A172 (cell line): ENCODE data around the gene GNLY. TPM values are rescaled to one million over a fixed set of nuclear protein-coding genes. Genes with fewer than 3 reads are reported as not detected.
A peak's percentile ranks its signal among the peaks of the same experiment; 100 is the strongest.

Source experiments
- DNase-seq: peaks from one replicate; pipeline ENCODE4 v3.0.0-alpha.2; 2015; ENCODE audit warnings: low spot score
- total RNA-seq: library from RNA; depleted of rRNA; stranded (reverse); fragments of >200 nt; shearing (Covaris generic); gene quantifications from 2 replicates; pipeline ENCODE4 v1.2.3, GENCODE V29; 2014

Gene GNLY
- total RNA-seq, 1 experiment from 2014 or later = not detected

GRCh38 chr2:85681776-85682175, 12.4 kb upstream of the GNLY start:
- no peak for DNase-seq

GRCh38 chr2:85682378-85682777, 11.8 kb upstream of the GNLY start:
- DNase-seq = no peak

GRCh38 chr2:85684380-85684779, 9.8 kb upstream of the GNLY start:
- no peak for DNase-seq

DNA sequence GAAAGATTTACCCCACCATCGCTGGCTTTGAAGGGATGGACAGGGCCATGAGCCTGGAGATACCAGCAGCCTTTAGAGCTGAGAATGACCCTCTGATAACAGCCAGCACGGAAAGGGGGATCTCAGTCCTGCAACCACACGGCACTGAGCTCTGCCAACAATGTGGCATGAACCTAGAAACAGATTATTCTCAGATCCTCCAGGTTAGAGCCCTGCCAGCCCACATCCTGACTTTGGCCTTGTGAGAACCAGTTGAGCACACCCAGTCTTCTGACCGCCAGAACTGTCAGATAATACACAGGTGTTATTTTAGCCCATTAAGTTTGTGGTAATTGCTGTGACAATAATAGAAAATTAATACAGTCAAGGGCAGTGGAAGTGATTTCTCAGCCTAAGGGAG, 9.4 kb upstream of the GNLY start:
- DNase-seq = no peak

DNA sequence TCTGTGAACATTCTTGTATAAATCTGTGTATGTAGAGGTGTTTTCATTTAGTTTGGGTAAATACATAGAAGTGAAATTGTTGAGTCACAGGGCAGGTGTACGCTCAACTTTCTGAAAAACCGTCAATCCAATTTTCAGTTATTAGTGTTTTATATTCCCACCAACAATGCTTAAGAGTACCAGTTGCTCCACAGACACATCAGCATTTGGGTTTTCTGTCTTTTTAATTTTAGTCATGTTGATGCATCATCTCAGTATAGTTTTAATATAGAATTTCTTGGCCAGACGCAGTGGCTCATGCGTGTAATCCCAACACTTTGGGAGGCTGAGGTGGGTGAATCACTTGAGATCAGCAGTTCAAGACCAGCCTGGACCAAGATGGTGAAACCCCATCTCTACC, 3.2 kb upstream of the GNLY start:
- no peak for DNase-seq

DNA sequence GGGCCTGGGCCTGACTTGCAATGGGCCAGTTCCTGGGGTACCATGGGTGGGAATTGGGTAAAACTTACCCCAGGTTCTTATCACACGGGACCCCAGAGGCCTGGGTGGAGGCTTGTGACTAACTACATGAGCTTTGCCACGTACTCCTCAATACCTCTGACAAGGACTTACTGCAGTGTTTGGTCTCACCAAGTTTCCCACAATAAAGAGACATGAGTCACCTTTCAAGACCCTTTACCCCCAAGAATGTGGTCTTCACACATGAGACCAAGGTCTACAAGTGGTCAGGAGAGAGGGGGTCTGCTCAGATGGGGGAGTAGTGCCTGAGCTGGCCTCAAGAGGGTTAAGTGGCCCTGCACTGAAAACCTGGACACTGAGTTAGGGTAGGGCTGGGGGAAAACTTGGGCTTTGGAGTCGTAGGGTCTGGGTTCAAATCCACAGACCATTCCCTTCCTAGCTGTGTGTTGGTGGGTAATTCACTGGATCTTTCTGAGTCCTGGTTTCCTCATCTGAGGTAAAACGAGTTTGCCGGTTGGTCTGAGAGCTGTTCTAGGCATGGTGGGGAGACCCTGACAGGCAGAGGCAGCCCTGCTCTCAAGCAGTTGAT, 2.0 kb upstream of the GNLY start:
- no peak for DNase-seq

DNA sequence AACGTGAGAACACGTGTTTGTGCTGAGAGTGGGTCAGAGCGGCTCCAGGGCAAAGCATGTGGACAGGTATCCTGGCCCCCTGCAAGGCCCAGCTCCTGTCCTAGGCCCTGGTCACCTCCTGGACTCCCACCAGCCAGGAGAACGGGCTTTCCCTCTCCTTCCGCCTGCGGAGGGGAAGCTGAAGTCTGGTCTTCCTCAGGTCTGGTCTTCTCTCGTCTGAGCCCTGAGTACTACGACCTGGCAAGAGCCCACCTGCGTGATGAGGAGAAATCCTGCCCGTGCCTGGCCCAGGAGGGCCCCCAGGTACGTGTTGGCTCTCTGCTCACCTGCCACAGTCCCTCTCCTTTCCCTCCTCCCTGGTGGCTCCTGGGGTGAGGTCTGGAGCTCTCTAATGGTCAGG, 963 bp downstream of the GNLY start:
- DNase-seq = no peak

GRCh38 chr2:85695691-85696668, 1.8 kb downstream of the GNLY start:
- DNase-seq = no peak

DNA sequence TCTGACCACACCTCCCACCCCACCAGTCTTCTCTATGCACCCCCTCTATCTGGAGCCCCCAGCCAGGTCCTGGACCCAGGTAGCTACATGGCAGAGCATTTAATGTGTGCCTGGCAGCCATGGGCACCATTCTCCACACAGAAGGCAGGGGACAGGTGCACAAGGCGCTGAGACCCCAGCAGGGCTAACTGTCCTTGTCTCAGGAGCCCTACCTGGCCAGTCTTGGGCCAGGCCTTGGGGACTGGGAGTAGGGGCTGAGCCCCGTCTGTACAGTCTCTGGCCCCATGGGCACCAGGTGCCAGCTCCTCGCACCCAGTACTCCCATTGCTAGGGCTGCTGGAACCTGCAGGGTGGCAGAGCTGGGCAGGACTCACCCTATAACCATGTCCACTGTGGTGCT, 2.9 kb downstream of the GNLY start:
- DNase-seq = no peak

GRCh38 chr2:85697716-85698115, 3.6 kb downstream of the GNLY start:
- no peak for DNase-seq

GRCh38 chr2:85698184-85698879, 4.2 kb downstream of the GNLY start:
- DNase-seq = no peak

DNA sequence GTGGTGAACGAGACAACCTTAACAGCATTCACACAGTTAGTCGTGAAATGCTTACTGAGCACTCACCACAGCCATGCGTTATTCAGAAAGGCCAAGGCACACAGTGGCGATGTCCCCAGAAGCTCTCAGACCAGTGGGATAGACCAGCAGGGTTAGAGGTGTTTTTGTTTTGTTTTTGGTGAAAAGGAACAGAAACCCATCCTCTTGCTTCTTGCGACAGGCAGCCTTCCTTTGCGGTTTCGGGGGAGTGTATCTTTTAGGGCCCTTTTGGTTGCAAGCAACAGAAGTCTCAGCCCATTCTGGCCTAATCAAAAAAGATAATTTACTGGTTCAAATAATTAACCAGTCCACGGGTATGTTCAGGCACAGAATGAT, 4.7 kb downstream of the GNLY start:
- no peak for DNase-seq

DNA sequence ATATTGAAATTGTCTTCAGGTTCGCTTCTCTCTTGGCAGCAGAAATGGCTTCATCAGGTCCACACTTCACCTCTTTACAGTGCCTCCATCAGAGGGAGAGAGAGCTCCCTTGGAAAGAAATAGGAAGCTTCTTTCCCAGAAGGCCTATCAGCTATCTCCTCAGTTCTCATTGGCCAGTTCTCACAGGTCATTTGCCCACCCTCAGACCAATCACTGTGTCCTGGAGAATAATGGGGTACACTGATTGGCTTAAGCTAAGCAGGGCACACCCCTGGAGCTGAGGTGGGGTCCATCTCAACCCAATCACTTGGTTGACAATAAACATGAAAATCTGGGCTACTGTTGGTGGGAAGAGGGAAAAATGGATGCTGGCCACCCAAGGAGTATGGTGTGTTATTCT, 5.2 kb downstream of the GNLY start:
- no peak for DNase-seq

DNA sequence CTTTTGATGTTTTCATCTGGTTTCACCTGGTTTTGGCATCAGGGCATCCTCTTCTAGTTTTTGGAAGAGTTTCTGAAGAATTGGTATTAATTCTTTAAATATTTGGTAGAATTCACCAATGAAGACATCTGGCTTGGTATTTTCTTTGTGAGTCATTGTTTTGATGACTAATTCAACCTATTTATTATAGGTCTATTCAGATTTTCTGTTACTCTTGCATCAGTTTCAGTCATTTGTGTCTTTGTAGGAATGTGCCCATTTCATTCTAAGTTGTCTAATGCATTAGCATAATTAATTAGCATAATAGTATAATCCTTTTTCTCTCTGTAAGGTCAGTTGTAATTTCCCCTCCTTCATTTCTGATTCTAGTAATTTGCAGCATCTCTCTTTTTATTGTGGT, 8.0 kb downstream of the GNLY start:
- DNase-seq = peak; percentile 75

- no peak for DNase-seq
Observed at GRCh38 chr2:85702800-85703199, 8.6 kb downstream of the GNLY start.

- no peak for DNase-seq
Observed at GRCh38 chr2:85703329-85703728, 9.2 kb downstream of the GNLY start.

- DNase-seq = no peak
Observed at GRCh38 chr2:85704038-85704437, 9.9 kb downstream of the GNLY start.

GRCh38 chr2:85704800-85705679, 10.9 kb downstream of the GNLY start:
- peak; percentile 42 for DNase-seq

DNA sequence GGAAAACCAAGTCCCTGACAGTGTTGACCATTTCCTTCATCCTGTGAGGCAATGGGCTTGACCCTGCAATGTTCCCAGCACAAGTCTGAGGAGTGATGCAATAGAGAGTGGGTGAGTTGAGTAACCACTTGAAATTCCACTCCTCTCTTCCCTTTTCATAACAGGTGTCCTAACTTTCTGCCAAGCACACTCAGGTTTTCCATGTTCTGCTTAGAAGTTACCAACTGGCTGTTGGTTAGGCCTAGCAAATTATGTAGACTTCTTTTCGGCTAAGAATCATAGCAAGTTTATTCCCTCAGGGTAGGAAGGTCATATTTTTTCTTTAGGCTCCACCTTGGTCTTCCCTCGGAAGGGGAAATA, 11.5 kb downstream of the GNLY start:
- DNase-seq = peak; percentile 82

- DNase-seq = no peak
Observed at GRCh38 chr2:85706063-85706462, 11.9 kb downstream of the GNLY start.

GRCh38 chr2:85706599-85707296, 12.6 kb downstream of the GNLY start:
- no peak for DNase-seq
